HG03025 (cell line): ENCODE data around the gene ZNF80.
"Not testable (repeated sequence)": the region's sequence is repeated elsewhere in the genome, so short reads cannot be mapped to it uniquely, and the experiment has no call there.

Experiments
- ATAC-seq: cut with Tn5 transposase; IDR thresholded peaks from one replicate; pipeline ENCODE4 v1.9.1; 2021; ENCODE audit warnings: mild to moderate bottlenecking, moderate library complexity; ENCODE audit not compliant: unreplicated experiment, low FRiP score

ZNF80 gene

DNA sequence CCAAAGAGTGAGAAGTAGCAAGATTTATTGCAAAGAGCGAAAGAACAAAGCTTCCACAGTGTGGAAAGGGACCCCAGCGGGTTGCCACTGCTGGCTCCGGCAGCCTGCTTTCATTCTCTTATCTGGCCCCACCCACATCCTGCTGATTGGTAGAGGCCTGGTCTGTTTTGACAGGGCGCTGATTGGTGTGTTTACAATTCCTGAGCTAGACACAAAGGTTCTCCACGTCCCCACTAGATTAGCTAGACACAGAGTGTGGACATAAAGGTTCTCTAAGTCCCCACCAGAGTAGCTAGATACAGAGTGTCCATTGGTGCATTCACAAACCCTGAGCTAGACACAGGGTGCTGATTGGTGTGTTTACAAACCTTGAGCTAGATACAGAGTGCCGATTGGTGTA is at the start of gene ZNF80:
ZNF80 (minus strand) TSS at position 101 of the 400 bp plus-strand sequence. CDS start 504 bp downstream, outside the sequence.
- ATAC-seq = not testable (repeated sequence)

- ATAC-seq = no peak
Measured at GRCh38 chr3:114286266-114286665, 48.9 kb upstream of the ZNF80 start.

DNA sequence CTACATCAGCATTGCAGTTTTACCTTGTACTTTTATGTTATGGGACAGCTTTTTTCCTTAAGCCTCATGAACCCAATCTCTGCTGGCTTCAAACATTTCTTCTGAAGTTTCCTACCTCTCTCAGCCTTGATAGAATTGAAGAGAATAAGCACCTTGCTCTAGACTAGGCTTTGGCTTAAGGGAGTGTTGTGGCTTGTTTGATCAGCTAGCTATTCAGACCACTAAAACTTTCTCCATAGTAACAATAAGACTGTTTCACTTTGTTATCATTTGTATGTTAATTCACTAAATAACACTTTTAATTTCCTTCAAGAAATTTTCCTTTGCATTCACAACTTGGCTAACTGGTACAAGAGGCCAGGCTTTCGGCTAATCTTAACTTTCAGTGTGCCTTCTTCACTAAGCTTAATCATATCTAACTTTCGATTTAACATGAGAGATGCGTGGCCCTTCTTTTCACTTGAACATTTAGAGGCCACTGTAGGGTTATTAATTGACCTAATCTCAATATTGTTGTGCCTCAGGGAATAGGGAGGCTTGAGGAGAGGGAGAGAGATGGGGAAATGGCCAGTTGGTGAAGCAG is 48.4 kb upstream of the ZNF80 start:
- ATAC-seq = no peak

DNA sequence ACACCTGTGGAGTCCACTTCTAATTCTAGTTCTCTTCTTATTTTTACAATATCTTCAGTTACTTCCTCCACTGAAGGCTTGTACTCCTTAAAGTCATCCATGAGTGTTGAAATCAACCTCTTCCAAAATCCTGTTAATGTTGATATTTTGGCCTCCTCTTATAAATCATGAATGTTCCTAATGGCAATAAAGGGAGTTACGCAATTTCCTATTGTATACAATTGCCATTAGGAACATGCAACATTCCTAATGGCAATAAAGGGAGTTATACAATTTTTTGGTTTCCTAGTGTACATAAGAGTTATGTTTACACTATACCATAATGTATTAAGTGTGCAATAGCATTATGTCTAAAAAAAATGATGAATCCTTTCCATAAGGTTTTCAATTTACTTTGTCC is 47.3 kb upstream of the ZNF80 start:
- ATAC-seq = no peak

DNA sequence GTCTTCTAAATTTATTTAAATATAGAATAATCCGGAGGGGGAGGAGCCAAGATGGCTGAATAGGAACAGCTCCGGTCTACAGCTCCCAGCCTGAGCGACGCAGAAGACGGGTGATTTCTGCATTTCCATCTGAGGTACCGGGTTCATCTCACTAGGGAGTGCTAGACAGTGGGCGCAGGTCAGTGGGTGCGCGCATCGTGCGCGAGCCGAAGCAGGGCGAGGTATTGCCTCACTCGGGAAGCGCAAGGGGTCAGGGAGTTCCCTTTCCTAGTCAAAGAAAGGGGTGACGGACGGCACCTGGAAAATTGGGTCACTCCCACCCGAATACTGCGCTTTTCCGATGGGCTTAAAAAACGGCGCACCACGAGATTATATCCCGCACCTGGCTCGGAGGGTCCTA is 39.5 kb upstream of the ZNF80 start:
- not testable (repeated sequence) for ATAC-seq

DNA sequence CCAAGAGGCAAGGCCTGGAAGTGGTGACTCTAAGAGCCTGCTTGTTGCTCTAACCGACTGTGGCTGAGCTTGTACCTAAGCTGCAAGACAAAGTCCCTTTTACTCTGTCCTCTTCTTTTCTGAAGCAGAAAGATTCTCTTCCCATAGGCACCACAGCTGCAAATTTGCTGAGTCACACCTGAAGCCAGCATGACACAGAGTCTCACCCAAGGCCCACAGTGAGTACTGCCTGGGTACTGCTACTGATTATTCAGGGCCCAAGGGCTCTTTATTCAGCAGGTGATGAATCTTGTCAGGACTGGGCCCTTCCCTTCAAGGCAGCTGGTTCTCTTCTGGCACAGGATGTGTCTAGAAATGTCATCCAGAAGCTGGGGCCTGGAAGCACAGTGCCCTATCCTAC is 37.6 kb upstream of the ZNF80 start:
- no peak for ATAC-seq

DNA sequence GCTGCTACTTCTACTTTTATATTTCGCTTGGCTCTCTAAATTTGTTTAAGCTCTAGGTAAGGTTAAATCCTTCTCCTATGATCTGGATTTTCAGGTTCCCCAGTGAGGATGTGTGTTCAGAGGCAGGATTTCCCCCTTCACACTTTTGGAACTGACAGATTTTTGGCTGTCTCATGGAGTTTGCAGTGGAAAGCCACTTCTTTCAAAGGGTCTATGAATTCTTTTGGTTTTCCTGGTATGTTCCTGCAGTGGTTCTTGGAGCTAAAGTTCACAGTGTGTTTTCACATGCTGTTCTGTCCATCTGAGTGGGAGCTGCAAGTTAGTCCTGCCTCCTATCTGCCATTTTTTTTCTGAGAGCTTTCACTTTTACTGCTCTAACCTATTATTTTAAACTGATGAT is 34.9 kb upstream of the ZNF80 start:
- no peak for ATAC-seq

DNA sequence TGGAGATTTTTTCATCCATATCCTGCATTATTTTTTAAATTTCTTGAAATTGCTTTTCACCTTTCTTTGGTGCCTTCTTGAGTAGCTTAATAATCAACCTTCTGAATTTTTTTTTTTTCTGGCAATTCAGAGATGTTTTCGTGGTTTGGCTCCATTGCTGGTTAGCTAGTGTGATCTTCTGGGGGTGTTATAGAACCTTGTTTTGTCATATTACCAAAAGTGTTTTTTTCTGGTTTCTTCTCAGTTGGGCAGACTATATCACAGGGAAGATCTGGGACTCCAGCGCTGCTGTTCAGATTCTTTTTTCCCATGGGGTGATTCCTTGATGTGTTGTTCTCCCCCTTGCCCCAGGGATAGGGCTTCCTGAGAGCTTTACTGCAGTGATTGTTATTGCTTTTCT is 32.6 kb upstream of the ZNF80 start:
- no peak for ATAC-seq

DNA sequence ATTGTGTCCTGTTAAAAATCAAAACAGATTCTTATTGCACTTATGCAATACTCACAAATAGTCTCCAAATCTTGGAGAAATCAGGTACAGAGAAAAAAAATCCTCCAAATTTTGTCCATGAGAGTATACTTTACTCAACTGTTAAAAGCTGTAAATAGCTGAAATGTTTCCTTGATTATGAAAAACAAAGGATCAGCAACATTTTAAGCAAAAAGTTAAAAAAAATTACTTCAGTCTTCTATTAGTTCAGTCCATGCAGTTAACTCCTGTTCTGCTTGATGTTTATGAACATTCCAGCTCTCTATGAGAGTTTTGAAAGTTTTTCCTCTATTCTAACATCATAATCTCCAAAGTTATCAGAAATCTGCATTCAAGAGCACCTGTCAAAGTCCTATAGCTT is 22.8 kb upstream of the ZNF80 start:
- no peak for ATAC-seq

- ATAC-seq = no peak
Measured at GRCh38 chr3:114259566-114259965, 22.2 kb upstream of the ZNF80 start.

GRCh38 chr3:114253505-114253904 is 16.1 kb upstream of the ZNF80 start:
- no peak for ATAC-seq

DNA sequence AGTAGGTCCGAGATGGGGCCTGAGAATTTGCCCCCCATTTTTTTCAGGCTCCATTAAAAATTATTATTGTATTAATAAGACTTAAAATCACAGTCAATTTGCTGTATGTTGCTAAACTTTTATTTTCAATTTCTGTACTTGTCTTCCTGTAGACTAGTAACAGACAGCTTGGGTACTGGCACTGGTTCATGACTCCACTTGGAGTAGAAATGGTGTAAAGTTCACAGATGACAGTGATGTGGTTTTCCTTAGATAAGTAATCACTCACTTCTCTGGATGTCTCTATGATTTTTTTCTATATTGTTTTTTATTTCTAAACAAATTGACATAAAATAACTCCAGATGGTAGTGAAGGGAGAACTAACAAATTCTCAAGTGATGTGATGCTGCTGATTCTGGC is 15.6 kb upstream of the ZNF80 start:
- no peak for ATAC-seq

DNA sequence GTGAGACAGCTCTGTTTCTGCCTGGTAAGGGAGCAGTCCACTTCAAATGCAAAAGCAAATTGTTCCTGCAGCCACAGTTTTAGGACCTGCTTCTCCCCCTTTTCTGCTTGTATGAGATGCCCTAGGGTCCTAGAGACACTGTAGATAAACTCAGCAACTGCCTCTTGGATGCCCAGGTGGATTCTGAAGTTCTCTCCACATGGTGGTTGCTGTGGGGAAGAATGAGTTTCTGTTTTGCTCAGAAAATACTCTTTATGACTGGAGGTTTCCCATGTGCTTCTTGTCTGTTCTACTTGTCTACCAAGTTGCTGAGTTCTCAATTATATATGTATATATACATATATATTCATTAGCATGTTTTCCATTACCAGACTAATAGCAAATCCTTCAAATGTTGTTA is 5.6 kb upstream of the ZNF80 start:
- ATAC-seq = peak; percentile 80

GRCh38 chr3:114241262-114241661 is 3.9 kb upstream of the ZNF80 start:
- no peak for ATAC-seq

DNA sequence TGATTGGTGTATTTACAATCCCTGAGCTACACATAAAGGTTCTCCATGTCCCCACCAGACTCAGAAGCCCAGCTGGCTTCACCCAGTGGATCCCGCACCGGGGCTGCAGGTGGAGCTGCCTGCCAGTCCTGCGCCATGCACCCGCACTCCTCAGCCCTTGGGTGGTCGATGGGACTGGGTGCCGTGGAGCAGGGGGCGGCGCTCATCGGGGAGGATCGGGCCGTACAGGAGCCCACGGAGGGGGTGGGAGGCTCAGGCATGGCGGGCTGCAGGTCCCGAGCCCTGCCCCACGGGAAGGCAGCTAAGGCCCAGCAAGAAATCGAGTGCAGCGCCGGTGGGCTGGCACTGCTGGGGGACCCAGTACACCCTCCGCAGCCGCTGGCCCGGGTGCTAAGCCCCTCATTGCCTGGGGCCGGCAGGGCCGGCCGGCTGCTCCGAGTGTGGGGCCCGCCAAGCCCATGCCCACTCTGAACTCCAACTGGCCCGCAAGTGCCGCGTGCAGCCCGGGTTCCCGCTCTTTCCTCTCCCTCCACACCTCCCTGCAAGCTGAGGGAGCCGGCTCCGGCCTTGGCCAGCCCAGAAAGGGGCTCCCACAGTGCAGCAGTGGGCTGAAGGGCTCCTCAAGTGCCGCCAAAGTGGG is 888 bp upstream of the ZNF80 start:
- not testable (repeated sequence) for ATAC-seq

GRCh38 chr3:114235431-114235830 is 1.9 kb downstream of the ZNF80 start:
- no peak for ATAC-seq

DNA sequence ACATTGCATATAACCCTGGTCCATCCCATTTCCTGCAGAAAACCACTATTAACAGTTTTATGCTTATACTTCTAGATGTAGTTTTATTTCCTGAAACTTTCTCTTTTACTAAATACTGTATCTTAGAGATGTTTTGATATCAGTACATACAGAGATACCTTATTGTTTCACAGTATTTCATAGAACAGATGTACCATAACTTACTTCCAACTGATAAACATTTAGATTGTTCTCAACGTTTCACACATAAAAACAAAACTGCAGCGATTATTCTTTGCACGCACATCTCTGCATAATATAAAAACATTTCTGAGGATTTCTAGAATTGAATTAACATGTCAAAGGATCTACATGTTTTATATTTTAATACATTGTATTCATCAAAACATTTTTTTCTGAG is 2.6 kb downstream of the ZNF80 start:
- no peak for ATAC-seq

- no peak for ATAC-seq
Measured at GRCh38 chr3:114231616-114232015, 5.8 kb downstream of the ZNF80 start.

DNA sequence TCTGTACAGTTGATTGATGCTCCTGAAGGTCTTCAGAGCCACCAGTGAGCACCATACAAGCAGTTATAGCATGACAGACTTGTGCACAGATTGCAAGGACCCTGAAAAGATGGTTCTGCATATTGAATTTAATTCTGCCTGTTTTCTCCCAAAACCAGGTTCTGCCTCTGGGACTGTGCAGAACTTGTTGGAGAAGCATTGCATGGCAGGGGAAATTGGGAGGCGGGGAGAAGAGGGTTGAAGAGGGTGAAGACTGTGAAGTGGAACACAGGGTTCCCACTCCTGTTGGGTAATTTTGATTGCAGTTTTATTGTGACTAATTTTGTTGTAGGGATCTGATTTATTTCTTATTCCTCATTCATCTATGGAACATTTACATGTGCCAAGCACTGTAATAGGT is 10.3 kb downstream of the ZNF80 start:
- ATAC-seq = no peak

DNA sequence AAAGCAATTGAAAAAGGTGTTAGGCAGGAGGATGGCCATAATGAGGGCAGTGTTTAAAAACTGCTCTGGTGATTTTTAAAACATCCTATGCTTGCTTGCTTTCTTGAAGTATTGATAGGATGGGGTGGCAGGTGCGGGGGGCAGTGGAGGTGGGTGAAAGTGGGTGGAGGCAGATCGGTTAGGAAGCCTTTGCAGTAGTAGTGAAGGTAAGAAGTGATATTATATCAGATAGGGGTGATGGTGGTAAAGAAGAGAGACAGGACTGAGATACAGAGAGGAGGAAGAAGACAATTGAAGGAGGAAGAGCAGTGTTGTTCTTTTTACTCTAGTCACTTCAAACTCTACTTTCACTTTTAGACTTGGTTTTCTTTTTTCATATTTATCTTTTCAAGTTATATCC is 11.1 kb downstream of the ZNF80 start:
- no peak for ATAC-seq

DNA sequence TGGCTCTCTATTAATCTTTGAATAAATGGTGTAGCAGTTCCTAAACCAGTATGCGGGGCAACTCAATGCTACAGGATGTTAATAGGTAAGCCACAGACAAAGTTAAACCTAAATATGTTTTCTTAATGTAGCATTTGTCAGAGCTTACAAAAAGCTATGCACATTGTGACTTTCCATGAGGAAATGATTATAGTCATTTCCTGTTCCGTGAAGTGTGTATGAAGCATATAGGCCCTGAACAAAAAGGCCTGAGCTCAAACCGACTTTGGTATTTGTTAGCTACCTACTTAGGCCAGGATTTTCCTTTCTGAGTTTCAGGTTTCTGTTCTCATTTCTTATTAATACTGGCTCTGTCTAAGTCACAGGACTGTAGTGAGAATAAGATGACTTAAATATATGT is 14.2 kb downstream of the ZNF80 start:
- ATAC-seq = peak; percentile 89

- no peak for ATAC-seq
Measured at GRCh38 chr3:114221881-114222264, 15.5 kb downstream of the ZNF80 start.
